ENCODE data around the gene GRM1.
"Not testable (repeated sequence)": the region's sequence is repeated elsewhere in the genome, so short reads cannot be mapped to it uniquely, and the experiment has no call there.

Gene GRM1

DNA sequence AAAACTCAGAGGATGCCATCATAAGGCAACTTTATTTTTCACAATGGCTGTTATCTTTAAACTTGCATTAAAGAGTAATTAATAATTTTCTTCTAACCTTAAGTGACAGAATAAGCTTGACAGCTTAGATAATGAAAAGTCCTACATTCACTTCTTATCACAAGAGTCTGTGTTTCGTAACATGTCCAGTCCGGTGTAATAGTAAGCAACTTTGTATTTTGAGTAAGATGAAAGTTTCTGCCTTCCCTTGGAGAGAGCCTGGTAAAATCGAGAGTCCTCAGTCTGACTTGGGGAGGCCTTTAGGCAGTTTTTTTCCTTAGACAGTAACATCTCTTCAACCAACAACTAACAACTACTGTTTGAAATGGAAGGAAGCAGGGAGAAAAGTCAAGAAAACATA is 195.6 kb downstream of the GRM1 start:
- H3K27me3 ChIP-seq (ENCODE audit: insufficient read depth, low read length): no peaks in the 10 kb centered on the region
- no peaks in the 10 kb centered on the region for H3K36me3 ChIP-seq (ENCODE audit: insufficient read depth, low read length)
- no peak overlapping the region for H3K4me3 ChIP-seq (ENCODE audit: low read length)
- H2AFZ ChIP-seq (ENCODE audit: low read depth, low read length): no peak overlapping the region
- H3K9me3 ChIP-seq (ENCODE audit: low read length): no peaks in the 10 kb centered on the region
- no peaks in the 10 kb centered on the region for H3K4me1 ChIP-seq (ENCODE audit: insufficient read depth, low read length)

DNA sequence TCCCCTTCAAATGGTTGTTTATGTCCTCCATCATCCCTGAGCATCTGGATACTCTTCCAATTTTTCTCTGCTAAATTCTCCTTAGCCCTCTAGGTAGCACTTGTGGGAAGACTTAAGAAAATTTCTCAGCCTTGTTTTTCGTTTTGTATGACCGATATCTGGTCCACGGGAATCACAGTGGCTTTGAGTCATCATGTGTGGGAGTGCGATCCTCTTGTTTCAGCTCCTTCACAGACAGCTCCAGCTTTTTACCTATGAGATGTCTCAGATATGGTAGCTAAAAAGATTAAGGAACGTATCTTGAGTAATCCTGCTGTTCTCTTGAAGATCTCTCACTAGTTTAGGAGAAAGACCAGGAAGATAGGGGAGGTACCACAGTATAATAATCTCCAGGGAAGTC is 196.1 kb downstream of the GRM1 start:
- Histone ChIP-seq H3K4me3 (ENCODE audit: low read length) (no peak overlapping the region), H3K9me3 (ENCODE audit: low read length) (no peaks in the 10 kb centered on the region), H3K36me3 (ENCODE audit: insufficient read depth, low read length) (no peaks in the 10 kb centered on the region), H3K27me3 (ENCODE audit: insufficient read depth, low read length) (no peaks in the 10 kb centered on the region), H3K4me1 (ENCODE audit: insufficient read depth, low read length) (no peaks in the 10 kb centered on the region), H2AFZ (ENCODE audit: low read depth, low read length) (no peak overlapping the region)

- Histone ChIP-seq H3K27me3 (ENCODE audit: insufficient read depth, low read length) (no peaks in the 10 kb centered on the region), H2AFZ (ENCODE audit: low read depth, low read length) (no peak overlapping the region), H3K36me3 (ENCODE audit: insufficient read depth, low read length) (no peaks in the 10 kb centered on the region), H3K4me1 (ENCODE audit: insufficient read depth, low read length) (peaks cover 6% of the 10 kb centered on the region), H3K9me3 (ENCODE audit: low read length) (no peaks in the 10 kb centered on the region), H3K4me3 (ENCODE audit: low read length) (no peak overlapping the region)
Measured at GRCh38 chr6:146240322-146240721, 211.5 kb downstream of the GRM1 start.

- Histone ChIP-seq H3K36me3 (ENCODE audit: insufficient read depth, low read length) (no peaks in the 10 kb centered on the region), H3K4me3 (ENCODE audit: low read length) (no peak overlapping the region), H3K4me1 (ENCODE audit: insufficient read depth, low read length) (peaks cover 6% of the 10 kb centered on the region), H3K27me3 (ENCODE audit: insufficient read depth, low read length) (no peaks in the 10 kb centered on the region), H3K9me3 (ENCODE audit: low read length) (no peaks in the 10 kb centered on the region), H2AFZ (ENCODE audit: low read depth, low read length) (no peak overlapping the region)
Measured at GRCh38 chr6:146240807-146241206, 211.9 kb downstream of the GRM1 start.

DNA sequence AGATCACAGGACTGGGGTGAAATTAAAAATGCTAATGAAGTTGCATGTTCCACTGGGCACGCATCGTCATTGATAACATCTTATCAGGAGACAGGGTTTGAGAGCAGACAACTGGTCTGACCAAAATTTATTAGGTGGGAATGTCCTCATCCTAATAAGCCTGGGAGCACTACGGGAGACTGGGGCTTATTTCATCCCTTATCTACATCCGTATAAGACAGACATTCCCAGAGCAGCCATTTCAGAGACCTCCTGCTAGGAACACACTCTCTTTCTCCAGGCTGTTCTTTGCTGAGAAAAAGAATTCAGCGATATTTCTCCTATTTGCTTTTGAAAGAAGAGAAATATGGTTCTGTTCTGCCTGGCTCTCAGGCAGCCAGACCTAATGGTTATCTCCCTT is 214.8 kb downstream of the GRM1 start:
- not testable (repeated sequence) for H2AFZ ChIP-seq (ENCODE audit: low read depth, low read length); H3K9me3 ChIP-seq (ENCODE audit: low read length); H3K4me1 ChIP-seq (ENCODE audit: insufficient read depth, low read length); H3K27me3 ChIP-seq (ENCODE audit: insufficient read depth, low read length); H3K4me3 ChIP-seq (ENCODE audit: low read length); H3K36me3 ChIP-seq (ENCODE audit: insufficient read depth, low read length)

DNA sequence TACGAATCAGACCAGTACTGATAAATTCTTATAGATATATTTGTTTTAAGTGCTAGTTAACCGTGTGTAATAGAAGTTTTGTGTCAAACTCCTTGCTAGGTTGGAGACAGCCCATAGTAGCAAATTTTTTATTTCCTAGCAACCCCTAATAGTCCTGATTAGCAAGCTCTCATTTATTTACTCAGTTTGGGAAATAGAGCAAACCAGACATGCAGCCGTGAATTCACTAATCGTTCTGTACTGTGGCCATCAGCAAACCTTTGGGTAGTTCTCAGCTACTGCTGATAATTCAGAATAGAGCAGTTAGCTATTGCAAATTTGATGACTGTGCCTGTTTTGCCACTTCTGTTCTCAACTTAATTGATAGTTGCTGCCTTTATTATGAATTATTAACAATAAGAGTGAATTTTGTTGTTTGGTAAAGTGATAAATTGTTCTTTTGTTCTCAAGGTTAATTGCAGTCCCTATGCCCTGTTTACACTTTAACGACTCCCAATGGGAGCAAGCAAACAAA is 215.8 kb downstream of the GRM1 start:
- no peaks in the 10 kb centered on the region for H3K9me3 ChIP-seq (ENCODE audit: low read length)
- H3K4me3 ChIP-seq (ENCODE audit: low read length): no peak overlapping the region
- H3K36me3 ChIP-seq (ENCODE audit: insufficient read depth, low read length): no peaks in the 10 kb centered on the region
- peaks cover 3% of the 10 kb centered on the region for H3K4me1 ChIP-seq (ENCODE audit: insufficient read depth, low read length)
- no peaks in the 10 kb centered on the region for H3K27me3 ChIP-seq (ENCODE audit: insufficient read depth, low read length)
- H2AFZ ChIP-seq (ENCODE audit: low read depth, low read length): no peak overlapping the region

- Histone ChIP-seq H2AFZ (ENCODE audit: low read depth, low read length) (no peak overlapping the region), H3K4me1 (ENCODE audit: insufficient read depth, low read length) (peaks cover 3% of the 10 kb centered on the region), H3K9me3 (ENCODE audit: low read length) (no peaks in the 10 kb centered on the region)
Measured at GRCh38 chr6:146246028-146246427, 217.2 kb downstream of the GRM1 start.

DNA sequence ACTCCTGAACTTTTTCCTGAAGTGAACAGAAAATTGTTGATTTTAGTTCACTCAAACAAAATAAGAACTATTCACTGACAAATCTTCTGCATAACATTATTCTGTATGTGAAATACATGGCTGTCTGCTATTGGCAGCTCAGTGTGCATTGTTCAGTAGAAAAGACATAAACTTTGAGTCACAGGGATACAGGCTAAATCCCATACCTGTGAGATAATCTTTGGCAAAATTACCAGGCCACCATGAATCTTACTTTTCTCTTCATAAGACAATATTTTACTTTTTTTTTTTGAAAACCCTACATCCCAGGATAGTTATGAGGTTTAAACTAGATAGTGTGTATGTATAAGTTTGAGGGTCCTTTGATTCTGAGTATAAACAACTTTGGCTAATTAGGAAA is 224.8 kb downstream of the GRM1 start:
- no peaks in the 10 kb centered on the region for H3K36me3 ChIP-seq (ENCODE audit: insufficient read depth, low read length)
- H3K4me1 ChIP-seq (ENCODE audit: insufficient read depth, low read length): peaks cover 6% of the 10 kb centered on the region
- no peaks in the 10 kb centered on the region for H3K27me3 ChIP-seq (ENCODE audit: insufficient read depth, low read length)
- no peaks in the 10 kb centered on the region for H3K9me3 ChIP-seq (ENCODE audit: low read length)
- peak overlapping the region; percentile 51 for H2AFZ ChIP-seq (ENCODE audit: low read depth, low read length)
- no peak overlapping the region for H3K4me3 ChIP-seq (ENCODE audit: low read length)

More at GRCh38 chr6:146246028-146246427, 217.2 kb downstream of the GRM1 start:
- no peak overlapping the region for H3K4me3 ChIP-seq (ENCODE audit: low read length)
- H3K27me3 ChIP-seq (ENCODE audit: insufficient read depth, low read length): no peaks in the 10 kb centered on the region
- no peaks in the 10 kb centered on the region for H3K36me3 ChIP-seq (ENCODE audit: insufficient read depth, low read length)

DNA sequence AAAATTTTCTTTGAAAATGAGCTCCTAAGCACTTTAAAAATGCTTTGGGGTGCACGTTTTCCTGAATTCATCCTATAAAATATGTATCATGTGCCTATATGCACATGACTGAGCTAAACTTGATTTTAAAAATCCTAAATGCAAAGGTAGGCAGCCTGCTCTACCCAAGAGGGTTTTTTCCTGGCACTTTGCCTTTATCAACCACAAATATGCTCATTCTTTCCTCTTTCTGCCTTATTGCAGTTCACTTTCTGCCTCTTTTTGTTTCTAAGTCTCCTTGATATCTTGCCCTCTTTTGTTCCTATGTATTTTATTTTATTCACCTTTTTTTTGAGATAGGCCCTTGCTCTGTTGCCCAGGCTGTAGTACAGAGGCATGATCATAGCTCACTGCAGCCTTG is 229.3 kb downstream of the GRM1 start:
- Histone ChIP-seq H3K27me3 (ENCODE audit: insufficient read depth, low read length) (no peaks in the 10 kb centered on the region), H3K4me1 (ENCODE audit: insufficient read depth, low read length) (peaks cover 6% of the 10 kb centered on the region), H3K4me3 (ENCODE audit: low read length) (no peak overlapping the region), H3K9me3 (ENCODE audit: low read length) (no peaks in the 10 kb centered on the region), H3K36me3 (ENCODE audit: insufficient read depth, low read length) (no peaks in the 10 kb centered on the region), H2AFZ (ENCODE audit: low read depth, low read length) (no peak overlapping the region)

GRCh38 chr6:146260886-146261285 is 232.0 kb downstream of the GRM1 start:
- no peaks in the 10 kb centered on the region for H3K9me3 ChIP-seq (ENCODE audit: low read length)
- H2AFZ ChIP-seq (ENCODE audit: low read depth, low read length): no peak overlapping the region
- no peaks in the 10 kb centered on the region for H3K36me3 ChIP-seq (ENCODE audit: insufficient read depth, low read length)
- no peak overlapping the region for H3K4me3 ChIP-seq (ENCODE audit: low read length)
- H3K27me3 ChIP-seq (ENCODE audit: insufficient read depth, low read length): no peaks in the 10 kb centered on the region
- H3K4me1 ChIP-seq (ENCODE audit: insufficient read depth, low read length): no peaks in the 10 kb centered on the region

DNA sequence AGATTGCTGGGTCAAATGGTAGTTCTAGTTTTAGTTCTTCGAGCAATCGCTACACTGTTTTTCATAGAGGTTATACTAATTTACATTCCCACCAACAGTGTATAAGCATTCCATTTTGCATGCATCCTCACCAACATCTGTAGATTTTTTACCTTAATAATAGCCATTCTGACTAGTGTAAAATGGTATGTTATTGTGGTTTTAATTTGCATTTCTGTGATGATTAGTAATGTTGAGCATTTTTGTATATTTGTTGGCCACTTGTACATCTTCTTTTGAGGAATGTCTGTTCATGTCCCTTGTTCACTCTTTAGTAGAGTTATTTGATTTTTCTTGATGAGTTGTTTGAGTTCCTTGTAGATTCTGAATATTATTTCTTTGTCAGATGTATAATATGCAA is 236.2 kb downstream of the GRM1 start:
- Histone ChIP-seq H2AFZ (ENCODE audit: low read depth, low read length) (no peak overlapping the region), H3K4me1 (ENCODE audit: insufficient read depth, low read length) (peaks cover 3% of the 10 kb centered on the region), H3K36me3 (ENCODE audit: insufficient read depth, low read length) (no peaks in the 10 kb centered on the region), H3K27me3 (ENCODE audit: insufficient read depth, low read length) (no peaks in the 10 kb centered on the region), H3K4me3 (ENCODE audit: low read length) (no peak overlapping the region), H3K9me3 (ENCODE audit: low read length) (no peaks in the 10 kb centered on the region)

- Histone ChIP-seq H3K27me3 (ENCODE audit: insufficient read depth, low read length) (no peaks in the 10 kb centered on the region), H3K4me3 (ENCODE audit: low read length) (no peak overlapping the region), H3K4me1 (ENCODE audit: insufficient read depth, low read length) (peaks cover 3% of the 10 kb centered on the region), H2AFZ (ENCODE audit: low read depth, low read length) (no peak overlapping the region), H3K36me3 (ENCODE audit: insufficient read depth, low read length) (no peaks in the 10 kb centered on the region), H3K9me3 (ENCODE audit: low read length) (no peaks in the 10 kb centered on the region)
Measured at GRCh38 chr6:146267447-146267846, 238.6 kb downstream of the GRM1 start.

- H2AFZ ChIP-seq (ENCODE audit: low read depth, low read length): no peak overlapping the region
- no peaks in the 10 kb centered on the region for H3K36me3 ChIP-seq (ENCODE audit: insufficient read depth, low read length)
- no peaks in the 10 kb centered on the region for H3K27me3 ChIP-seq (ENCODE audit: insufficient read depth, low read length)
- H3K4me1 ChIP-seq (ENCODE audit: insufficient read depth, low read length): peaks cover 8% of the 10 kb centered on the region
- H3K9me3 ChIP-seq (ENCODE audit: low read length): no peaks in the 10 kb centered on the region
- no peak overlapping the region for H3K4me3 ChIP-seq (ENCODE audit: low read length)
Measured at GRCh38 chr6:146267946-146268345, 239.1 kb downstream of the GRM1 start.

DNA sequence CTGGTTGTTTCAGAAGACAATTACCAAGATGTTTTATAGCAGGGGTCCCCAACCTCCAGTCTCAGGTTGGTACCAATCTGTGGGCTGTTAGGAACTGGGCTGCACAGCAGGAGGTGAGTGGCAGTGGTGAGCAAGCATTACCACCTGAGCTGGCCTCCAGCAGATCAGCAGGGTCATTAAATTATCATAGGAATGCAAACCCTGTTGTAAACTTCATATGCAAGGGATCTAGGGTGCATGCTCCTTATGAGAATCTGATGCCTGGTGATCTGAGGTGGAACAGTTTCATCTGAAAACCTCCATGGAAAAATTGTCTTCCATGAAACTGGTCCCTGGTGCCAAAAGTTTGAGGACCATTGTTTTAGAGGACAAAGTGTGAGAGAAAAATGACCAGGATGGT is 240.6 kb downstream of the GRM1 start:
- H3K27me3 ChIP-seq (ENCODE audit: insufficient read depth, low read length): no peaks in the 10 kb centered on the region
- H3K36me3 ChIP-seq (ENCODE audit: insufficient read depth, low read length): no peaks in the 10 kb centered on the region
- peaks cover 21% of the 10 kb centered on the region for H3K4me1 ChIP-seq (ENCODE audit: insufficient read depth, low read length)
- H2AFZ ChIP-seq (ENCODE audit: low read depth, low read length): no peak overlapping the region
- no peaks in the 10 kb centered on the region for H3K9me3 ChIP-seq (ENCODE audit: low read length)
- no peak overlapping the region for H3K4me3 ChIP-seq (ENCODE audit: low read length)

Measured in neuron (in vitro differentiated cells).